Astrocyte (in vitro differentiated cells and primary cell): ENCODE data around the gene ZNF567. TPM values are rescaled to one million over a fixed set of nuclear protein-coding genes. Genes with fewer than 3 reads are reported as not detected.

Experiments used
- DNase-seq: peaks from one replicate; pipeline ENCODE4 v3.0.0-alpha.2; 2010; ENCODE audit warnings: low read depth
- FAIRE-seq: peaks from 2 replicates; lab custom pipeline; 2011; peaks lifted over from hg19 to GRCh38; lab: Jason Lieb, UNC
- H2AFZ ChIP-seq: 2 replicates; pipeline ENCODE4 v1.6.0; 2012; ENCODE audit warnings: low read depth, low read length, inconsistent platforms
- H3K27ac ChIP-seq: 2 replicates; pipeline ENCODE4 v1.5.1; 2011; ENCODE audit warnings: low read depth, low read length, inconsistent platforms
- H3K27me3 ChIP-seq: 2 replicates; pipeline ENCODE4 v1.6.0; 2011; ENCODE audit warnings: low read length, inconsistent platforms; ENCODE audit not compliant: insufficient read depth
- H3K36me3 ChIP-seq: 2 replicates; pipeline ENCODE4 v1.5.1; 2011; ENCODE audit warnings: low read length, inconsistent platforms; ENCODE audit not compliant: insufficient read depth
- H3K4me1 ChIP-seq: 2 replicates; pipeline ENCODE4 v1.5.1; 2011; ENCODE audit warnings: low read length, inconsistent platforms; ENCODE audit not compliant: insufficient read depth
- H3K4me2 ChIP-seq: 2 replicates; pipeline ENCODE4 v1.6.0; 2012; ENCODE audit warnings: low read length, inconsistent platforms
- H3K4me3 ChIP-seq: 2 replicates; pipeline ENCODE4 v1.5.1; 2011; ENCODE audit warnings: low read depth, mild to moderate bottlenecking, low read length, inconsistent platforms; ENCODE audit not compliant: insufficient read depth
- H3K79me2 ChIP-seq: 2 replicates; pipeline ENCODE4 v1.6.0; 2012; ENCODE audit warnings: mild to moderate bottlenecking, low read length, inconsistent platforms; ENCODE audit not compliant: insufficient read depth
- H3K9ac ChIP-seq: 2 replicates; pipeline ENCODE4 v1.6.0; 2012; ENCODE audit warnings: mild to moderate bottlenecking, low read length, inconsistent platforms
- H3K9me3 ChIP-seq: 2 replicates; pipeline ENCODE4 v1.5.1; 2012; ENCODE audit warnings: low read depth, mild to moderate bottlenecking, low read length, inconsistent platforms; ENCODE audit not compliant: insufficient read depth
- H4K20me1 ChIP-seq: 2 replicates; pipeline ENCODE4 v1.6.0; 2012; ENCODE audit warnings: low read length, inconsistent platforms; ENCODE audit not compliant: insufficient read depth
- H3K27ac Mint-ChIP-seq: one replicate; pipeline ENCODE4 v1.8.0; 2021; ENCODE audit warnings: mild to moderate bottlenecking, mixed read lengths; ENCODE audit not compliant: unreplicated experiment
- H3K27me3 Mint-ChIP-seq: one replicate; pipeline ENCODE4 v1.8.0; 2021; ENCODE audit warnings: low read depth, mixed read lengths; ENCODE audit not compliant: unreplicated experiment
- H3K36me3 Mint-ChIP-seq: one replicate; pipeline ENCODE4 v1.8.0; 2021; ENCODE audit warnings: low read depth, mixed read lengths; ENCODE audit not compliant: unreplicated experiment
- H3K4me1 Mint-ChIP-seq: one replicate; pipeline ENCODE4 v1.8.0; 2021; ENCODE audit warnings: low read depth, mixed read lengths; ENCODE audit not compliant: unreplicated experiment
- H3K4me3 Mint-ChIP-seq: one replicate; pipeline ENCODE4 v1.8.0; 2021; ENCODE audit warnings: mild to moderate bottlenecking, moderate library complexity, mixed read lengths; ENCODE audit not compliant: unreplicated experiment
- H3K9me3 Mint-ChIP-seq: one replicate; pipeline ENCODE4 v1.8.0; 2021; ENCODE audit warnings: mild to moderate bottlenecking, mixed read lengths; ENCODE audit not compliant: unreplicated experiment
- CTCF ChIP-seq: IDR thresholded peaks from 2 replicates; pipeline ENCODE4 v1.5.1; 2011; ENCODE audit warnings: low read depth, mild to moderate bottlenecking, inconsistent platforms, low read length, moderate library complexity; ENCODE audit not compliant: insufficient read depth
- EZH2 ChIP-seq: IDR thresholded peaks from 2 replicates; pipeline ENCODE4 v1.6.1; 2012; ENCODE audit warnings: mild to moderate bottlenecking, low read length, inconsistent platforms; ENCODE audit not compliant: insufficient read depth
- total RNA-seq: library from RNA; stranded (reverse); gene quantifications from 2 replicates; pipeline ENCODE4 v1.2.1, GENCODE V29; 2021

The ZNF567 gene
- total RNA-seq, 1 donor from 2014 or later, result 7.1 TPM

- H3K4me2 ChIP-seq, result no peak overlapping the region
- no peaks in the 10 kb centered on the region for H3K27me3 ChIP-seq
- H3K79me2 ChIP-seq, result peaks cover 32% of the 10 kb centered on the region
- FAIRE-seq (no peak), DNase-seq (no peak)
- Mint-ChIP-seq H3K4me1 (no peaks in the 10 kb centered on the region), H3K36me3 (peaks cover 39% of the 10 kb centered on the region), H3K27ac (no peak overlapping the region), H3K9me3 (peaks cover 14% of the 10 kb centered on the region), H3K4me3 (peak overlapping the region; percentile 14), H3K27me3 (no peaks in the 10 kb centered on the region)
- H3K36me3 ChIP-seq, result no peaks in the 10 kb centered on the region
- H2AFZ ChIP-seq, result no peak overlapping the region
- no peak overlapping the region for H3K4me3 ChIP-seq
- H4K20me1 ChIP-seq, result no peaks in the 10 kb centered on the region
- no peak overlapping the region for H3K9ac ChIP-seq
- no peaks in the 10 kb centered on the region for H3K4me1 ChIP-seq
- H3K27ac ChIP-seq, result no peak overlapping the region
- peaks cover 3% of the 10 kb centered on the region for H3K9me3 ChIP-seq
- no peak for TF ChIP-seq EZH2
- TF ChIP-seq CTCF, result no peak
Measured at GRCh38 chr19:36668646-36669045, 18.8 kb upstream of the ZNF567 start.

GRCh38 chr19:36672368-36672767, 15.0 kb upstream of the ZNF567 start:
- DNase-seq, result no peak
- Histone ChIP-seq H3K9me3 (peaks cover 3% of the 10 kb centered on the region), H3K4me2 (no peak overlapping the region), H3K27ac (no peak overlapping the region), H3K4me3 (no peak overlapping the region), H3K9ac (no peak overlapping the region), H3K4me1 (no peaks in the 10 kb centered on the region), H3K36me3 (no peaks in the 10 kb centered on the region), H3K79me2 (peaks cover 19% of the 10 kb centered on the region), H4K20me1 (no peaks in the 10 kb centered on the region), H2AFZ (no peak overlapping the region), H3K27me3 (no peaks in the 10 kb centered on the region)
- Mint-ChIP-seq H3K36me3 (peaks cover 23% of the 10 kb centered on the region), H3K9me3 (no peaks in the 10 kb centered on the region), H3K4me3 (no peak overlapping the region), H3K27ac (no peak overlapping the region), H3K27me3 (no peaks in the 10 kb centered on the region), H3K4me1 (no peaks in the 10 kb centered on the region)
- no peak for FAIRE-seq
- TF ChIP-seq EZH2, result no peak
- TF ChIP-seq CTCF, result no peak

- H3K9me3 Mint-ChIP-seq, result peaks cover 6% of the 10 kb centered on the region
- FAIRE-seq (no peak), DNase-seq (no peak)
- no peak overlapping the region for H3K27ac Mint-ChIP-seq
- H3K36me3 Mint-ChIP-seq, result peaks cover 33% of the 10 kb centered on the region
- H3K9ac ChIP-seq, result no peak overlapping the region
- no peak overlapping the region for H2AFZ ChIP-seq
- TF ChIP-seq CTCF, result no peak
- TF ChIP-seq EZH2, result no peak
- H3K36me3 ChIP-seq, result no peaks in the 10 kb centered on the region
- H4K20me1 ChIP-seq, result no peaks in the 10 kb centered on the region
- no peak overlapping the region for H3K4me3 Mint-ChIP-seq
- H3K4me3 ChIP-seq, result no peak overlapping the region
- H3K4me2 ChIP-seq, result no peak overlapping the region
- no peaks in the 10 kb centered on the region for H3K4me1 ChIP-seq
- no peak overlapping the region for H3K27ac ChIP-seq
- H3K9me3 ChIP-seq, result peaks cover 3% of the 10 kb centered on the region
- H3K27me3 Mint-ChIP-seq, result no peaks in the 10 kb centered on the region
- no peaks in the 10 kb centered on the region for H3K27me3 ChIP-seq
- H3K4me1 Mint-ChIP-seq, result no peaks in the 10 kb centered on the region
- peaks cover 7% of the 10 kb centered on the region for H3K79me2 ChIP-seq
Measured at GRCh38 chr19:36674201-36674600, 13.2 kb upstream of the ZNF567 start.
